Fibroblast of villous mesenchyme (primary cell): ENCODE measurements around the gene PKLR. TPM values are rescaled to one million over a fixed set of nuclear protein-coding genes. Genes with fewer than 3 reads are reported as not detected.

ENCODE experiments used
- DNase-seq: peaks from one replicate; pipeline ENCODE4 v3.0.0-alpha.2; 2010; ENCODE audit warnings: low read depth
- H3K4me3 ChIP-seq: 2 replicates; pipeline ENCODE4 v1.5.1; 2011; ENCODE audit warnings: low read depth, mild to moderate bottlenecking, low read length
- CTCF ChIP-seq: IDR thresholded peaks from 2 replicates; pipeline ENCODE4 v1.5.1; 2012; ENCODE audit warnings: low read depth, mild to moderate bottlenecking, low read length; ENCODE audit not compliant: insufficient read depth
- total RNA-seq: library from RNA; depleted of rRNA; stranded (reverse); fragments of >200 nt; gene quantifications from 2 replicates; pipeline ENCODE4 v1.2.3, GENCODE V29; 2012

The PKLR gene
- total RNA-seq, 1 donor = not detected

- TF ChIP-seq CTCF = no peak
- DNase-seq = no peak
- no peak overlapping the region for H3K4me3 ChIP-seq
Measured at GRCh38 chr1:155260276-155260675, 41.0 kb downstream of the PKLR start.

GRCh38 chr1:155256058-155256852 lies 45.0 kb downstream of the PKLR start:
- no peak for DNase-seq
- peak overlapping the region; percentile 85 for H3K4me3 ChIP-seq
- no peak for TF ChIP-seq CTCF

GRCh38 chr1:155255243-155256007 lies 45.8 kb downstream of the PKLR start, which contains the start of gene ENTREP3:
Gene ENTREP3, minus strand, starts transcription at chr1:155255483. Its CDS starts 606 bp downstream, at chr1:155254877.
- no peak for TF ChIP-seq CTCF
- DNase-seq = peak; percentile 90
- peak within 1 kb of the TSS; percentile 85 for H3K4me3 ChIP-seq

GRCh38 chr1:155254714-155255242 lies 46.5 kb downstream of the PKLR start:
- DNase-seq = no peak
- no peak for TF ChIP-seq CTCF
- peak overlapping the region; percentile 85 for H3K4me3 ChIP-seq

- no peak for DNase-seq
Measured at GRCh38 chr1:155254228-155254713, 47.0 kb downstream of the PKLR start.

More at GRCh38 chr1:155254228-155254713, 47.0 kb downstream of the PKLR start:
- no peak for TF ChIP-seq CTCF
- peak overlapping the region; percentile 85 for H3K4me3 ChIP-seq
